DMS53 treated with DMSO at 0.1 percent for 48 hours (cell line): ENCODE data around the gene PRKAR2A.
"Not testable (repeated sequence)": the region's sequence is repeated elsewhere in the genome, so short reads cannot be mapped to it uniquely, and the experiment has no call there.

Source experiments
- DNase-seq: peaks from one replicate; lab custom pipeline; 2025; ENCODE audit not compliant: unreplicated experiment; lab: John Stamatoyannopoulos, UW

PRKAR2A gene

DNA sequence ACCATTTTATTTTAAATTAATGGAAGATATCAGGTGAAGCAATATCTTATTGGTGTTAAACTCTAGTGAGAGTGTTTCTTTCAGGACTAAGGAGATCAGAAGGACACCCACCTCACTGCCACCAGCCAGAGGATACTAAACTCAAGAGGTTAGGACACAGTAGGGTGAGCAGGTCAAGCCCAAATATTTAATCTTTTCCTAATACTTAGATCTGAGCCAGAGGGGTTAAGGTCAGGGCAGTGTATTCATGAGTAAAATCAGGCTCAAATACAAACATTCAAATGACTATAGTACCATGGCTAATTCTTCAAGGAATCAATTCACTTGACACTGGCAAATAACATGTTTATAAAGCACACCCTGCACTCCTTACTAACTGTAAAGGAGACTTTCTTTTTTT is 65.6 kb downstream of the PRKAR2A start:
- no peak for DNase-seq

GRCh38 chr3:48778565-48778964 is 69.1 kb downstream of the PRKAR2A start:
- DNase-seq = not testable (repeated sequence)

GRCh38 chr3:48776854-48777253 is 70.8 kb downstream of the PRKAR2A start:
- DNase-seq = no peak

GRCh38 chr3:48770192-48770502 is 77.5 kb downstream of the PRKAR2A start:
- no peak for DNase-seq

DNA sequence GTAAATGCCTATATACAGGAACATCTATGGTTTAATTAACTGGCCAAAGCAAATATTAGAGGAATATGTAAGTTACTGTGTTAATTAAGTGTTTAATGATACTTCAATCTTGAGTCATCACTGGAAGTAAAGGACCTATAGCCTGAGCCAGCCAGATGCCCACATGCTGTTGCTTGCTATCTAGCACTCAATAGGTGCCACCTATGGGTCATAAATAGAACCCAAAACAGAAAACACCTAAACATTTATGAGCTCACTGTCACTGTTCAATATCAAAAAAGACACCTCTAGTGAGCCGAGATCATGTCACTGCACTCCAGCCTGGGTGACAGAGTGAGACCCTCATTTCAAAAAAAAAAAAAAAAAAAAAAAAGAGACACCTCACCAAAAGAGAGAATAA is 82.3 kb downstream of the PRKAR2A start:
- no peak for DNase-seq

DNA sequence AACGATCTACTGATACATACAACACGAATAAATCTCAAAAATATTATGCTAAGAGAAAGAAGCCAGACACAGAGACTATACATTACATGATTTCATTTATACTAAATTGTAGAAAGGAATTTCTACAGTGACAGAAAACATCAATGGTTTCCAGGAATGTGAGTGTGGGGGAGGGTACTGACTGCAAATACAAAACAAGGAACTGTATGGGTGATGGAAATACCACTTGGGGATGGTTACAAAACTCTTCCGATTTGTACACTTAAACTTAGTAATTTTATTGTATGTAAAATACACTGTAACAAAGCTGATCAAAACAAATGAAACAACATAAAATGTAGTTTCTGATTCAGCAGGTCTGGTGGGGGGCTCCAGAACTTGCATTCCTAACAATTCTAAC is 84.9 kb downstream of the PRKAR2A start:
- DNase-seq = no peak

DNA sequence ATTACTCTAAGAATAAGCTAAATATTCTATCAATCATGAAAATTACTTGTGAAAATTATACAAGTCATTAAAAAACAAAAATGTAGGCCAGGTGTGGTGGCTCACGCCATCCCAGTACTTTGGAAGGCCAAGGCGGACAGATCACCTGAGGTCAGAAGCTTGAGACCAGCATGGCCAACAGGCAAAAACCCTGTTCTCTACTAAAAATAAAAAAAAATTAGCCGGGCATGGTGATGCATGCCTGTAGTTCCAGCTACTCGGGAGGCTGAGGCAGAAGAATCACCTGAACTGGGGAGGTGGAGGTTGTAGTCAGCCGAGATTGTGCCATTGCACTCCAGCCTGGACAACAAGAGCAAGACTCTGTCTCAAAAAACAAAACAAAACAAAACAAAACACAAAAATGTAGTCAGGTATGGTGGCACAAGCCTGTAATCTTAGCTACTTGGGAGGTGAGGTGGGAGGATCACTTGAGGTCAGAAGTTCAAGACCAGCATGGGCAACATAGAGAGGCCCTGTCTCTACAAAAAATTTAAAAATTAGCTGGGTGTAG is 87.6 kb downstream of the PRKAR2A start:
- DNase-seq = not testable (repeated sequence)

DNA sequence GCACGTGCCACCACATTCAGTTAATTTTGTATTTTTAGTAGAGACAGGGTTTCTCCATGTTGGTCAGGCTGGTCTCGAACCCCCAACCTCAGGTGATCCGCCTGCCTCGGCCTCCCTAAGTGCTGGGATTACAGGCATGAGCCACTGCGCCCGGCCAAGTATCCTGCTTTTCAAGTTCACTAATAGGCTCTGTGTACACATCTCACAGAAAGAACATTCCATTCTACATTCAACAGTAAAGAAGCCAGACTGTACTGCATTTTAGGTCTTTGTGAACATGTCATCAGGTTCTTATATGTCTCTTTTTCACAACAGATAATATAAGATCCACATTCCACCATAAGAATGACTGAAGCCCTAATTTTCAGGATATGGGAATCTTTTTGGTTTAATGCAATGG is 88.1 kb downstream of the PRKAR2A start:
- DNase-seq = not testable (repeated sequence)

DNA sequence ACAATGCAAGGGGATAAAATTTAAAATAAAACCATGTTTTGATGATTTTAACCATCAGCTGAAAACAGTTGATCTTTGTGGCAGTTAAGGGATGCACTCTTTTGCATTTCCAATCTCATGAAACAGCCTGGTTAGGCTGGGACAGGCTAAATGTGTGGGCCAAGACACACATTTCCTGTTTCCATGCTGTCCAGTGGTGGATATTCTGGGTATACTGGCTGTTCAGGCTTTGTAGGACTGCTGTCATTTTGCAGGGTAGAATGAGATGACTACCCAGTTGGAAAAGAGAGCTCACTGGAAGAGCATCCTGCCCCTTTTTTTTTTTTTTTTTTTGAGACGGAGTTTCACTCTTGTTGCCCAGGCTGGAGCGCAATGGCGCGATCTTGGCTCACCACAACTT is 88.6 kb downstream of the PRKAR2A start:
- no peak for DNase-seq

DNA sequence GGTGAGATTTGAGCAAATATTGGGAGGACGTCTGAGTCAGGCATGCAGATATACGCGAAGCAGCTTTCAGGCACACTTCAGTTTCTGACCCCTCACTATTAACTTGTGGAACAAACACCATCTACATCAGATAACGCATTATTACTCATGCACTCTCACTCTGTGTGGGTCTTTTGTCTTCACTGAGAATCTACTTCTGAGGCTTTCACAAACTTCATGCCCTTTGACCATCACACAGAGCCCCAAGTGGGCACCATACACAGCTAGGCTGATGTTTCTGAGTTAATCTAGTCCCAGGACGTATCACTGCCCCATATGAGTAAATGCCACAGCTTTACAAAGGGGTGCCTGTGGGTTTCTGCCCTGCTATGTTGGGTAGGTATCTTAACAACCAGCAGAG is 91.0 kb downstream of the PRKAR2A start:
- DNase-seq = no peak

- no peak for DNase-seq
These were observed 96.8 kb downstream of the PRKAR2A start for GRCh38 chr3:48750856-48751255.

DNA sequence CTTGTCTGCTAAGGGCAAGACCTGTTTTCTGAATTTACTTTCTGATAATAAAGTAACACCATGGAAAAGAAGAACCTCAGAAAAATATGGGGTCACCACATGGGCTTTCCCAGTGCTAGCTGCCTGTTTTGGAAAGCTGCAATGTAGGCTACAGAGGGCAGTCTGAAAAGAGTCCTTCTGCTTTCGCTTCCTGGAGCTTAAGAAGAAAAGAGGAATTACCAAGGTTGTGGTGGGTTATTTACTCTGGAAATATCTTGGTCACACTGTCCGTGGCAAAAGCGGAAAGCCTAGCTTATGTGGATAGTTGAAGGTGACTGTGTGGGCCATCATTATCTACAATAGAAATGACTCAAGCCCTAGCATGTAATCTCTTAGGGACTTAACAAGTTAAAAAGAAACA is 98.9 kb downstream of the PRKAR2A start:
- DNase-seq = no peak

DNA sequence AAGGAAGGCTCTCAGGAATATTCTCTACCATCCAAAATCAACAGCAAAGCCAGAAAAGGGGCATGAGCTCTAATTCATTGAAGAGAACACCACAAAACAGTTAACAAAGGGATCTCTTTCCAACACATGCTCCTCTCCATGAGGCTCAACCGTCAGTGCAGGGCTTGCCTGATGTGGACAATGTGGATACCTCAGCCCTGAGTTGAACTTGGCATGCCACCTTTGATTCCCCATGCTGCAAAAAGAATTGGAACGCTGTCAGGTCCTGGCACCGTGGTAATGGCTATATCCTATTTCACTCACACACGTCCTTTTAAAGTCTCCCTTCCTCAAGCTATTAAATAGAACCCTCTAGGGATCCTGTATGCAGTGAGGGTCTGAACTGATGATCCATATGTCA is 100.0 kb downstream of the PRKAR2A start:
- DNase-seq = no peak

DNA sequence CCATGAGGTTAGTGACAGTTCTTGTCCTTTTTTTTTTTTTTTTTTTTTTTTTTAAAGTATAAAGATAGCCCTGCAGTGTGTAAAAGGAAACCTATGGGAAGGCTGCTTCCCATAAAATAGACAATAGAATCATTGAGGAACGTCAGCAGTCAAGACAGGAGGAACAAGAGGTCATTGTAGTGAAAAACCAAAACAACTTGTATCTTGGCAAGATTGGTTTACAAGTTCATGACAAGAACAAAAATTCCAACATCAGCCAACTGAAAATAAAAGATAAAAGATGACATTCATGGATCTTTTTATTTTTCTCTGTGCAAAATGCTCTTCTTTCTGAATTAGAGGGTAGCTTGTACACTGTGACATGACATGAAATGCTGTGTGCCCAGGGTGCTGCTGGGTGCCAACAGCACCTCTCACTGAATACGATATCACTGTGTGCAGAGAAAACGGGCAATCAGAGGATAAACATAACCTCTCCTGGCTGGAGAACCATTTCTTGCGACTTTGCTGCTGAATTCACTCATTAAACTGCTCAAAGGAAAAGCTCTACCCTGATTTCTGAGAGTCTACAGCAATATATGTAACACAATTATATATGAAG is 100.6 kb downstream of the PRKAR2A start:
- no peak for DNase-seq

- no peak for DNase-seq
These were observed 103.9 kb downstream of the PRKAR2A start for GRCh38 chr3:48743773-48744172.

GRCh38 chr3:48741226-48741625 is 106.4 kb downstream of the PRKAR2A start:
- DNase-seq = not testable (repeated sequence)

DNA sequence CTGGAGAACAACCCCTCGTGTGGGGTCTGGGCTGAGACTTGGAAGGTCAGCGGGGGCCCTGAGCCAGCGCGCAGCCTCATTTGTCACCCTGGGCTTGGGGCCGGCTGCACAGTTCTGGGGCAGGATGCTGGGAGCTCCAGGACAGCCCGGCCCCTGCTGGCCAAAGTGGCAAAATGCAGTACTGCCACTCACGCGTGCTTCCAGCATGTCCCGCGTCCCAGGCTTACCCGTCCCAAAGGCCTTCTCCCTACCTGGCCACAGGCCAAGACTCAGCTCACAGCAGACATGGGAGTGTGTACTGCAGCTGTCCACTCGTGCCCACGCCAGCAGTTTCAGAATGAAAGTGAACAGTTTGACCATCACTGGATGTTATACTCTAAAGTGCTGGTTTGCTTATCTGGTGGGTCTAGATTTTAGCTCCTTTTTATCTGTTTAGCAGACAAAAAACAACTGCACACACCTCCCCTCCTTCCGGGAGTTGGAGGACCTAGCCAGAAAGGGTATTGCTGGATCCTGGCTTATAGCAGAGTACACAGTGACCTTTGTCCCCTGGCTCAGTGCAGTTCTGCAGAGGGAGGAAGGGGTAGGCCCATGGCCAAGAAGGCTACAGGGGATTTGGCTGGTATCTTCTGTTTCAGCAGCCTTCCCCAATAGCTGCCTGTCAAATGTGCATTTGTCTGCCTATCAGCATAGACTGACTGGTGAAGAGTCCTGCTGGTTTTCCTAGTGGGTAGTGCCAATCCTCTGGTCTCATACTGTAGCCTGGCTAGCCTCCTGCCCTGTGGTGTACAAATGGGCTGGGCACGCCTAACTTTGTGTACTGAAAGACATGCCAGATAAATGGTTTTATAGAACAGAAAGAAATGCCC is 107.5 kb downstream of the PRKAR2A start:
- peak; percentile 24 for DNase-seq

DNA sequence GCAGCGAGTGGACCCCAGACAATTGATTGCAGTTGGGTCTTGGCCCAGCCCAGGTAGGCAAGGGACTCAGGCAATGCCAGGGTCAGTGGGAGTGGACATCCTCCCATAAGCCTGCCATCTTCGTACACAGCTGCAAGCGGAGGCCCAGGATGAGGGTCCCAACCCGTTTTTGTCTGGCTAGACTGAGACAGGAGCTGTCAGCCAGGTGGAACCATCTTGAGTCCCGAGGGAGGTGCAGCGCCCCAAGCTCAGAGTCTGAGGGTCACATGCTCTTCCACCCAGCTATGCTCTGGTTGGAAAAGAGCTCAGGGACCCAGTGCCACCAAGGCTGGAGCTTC is 108.1 kb downstream of the PRKAR2A start:
- no peak for DNase-seq

DNA sequence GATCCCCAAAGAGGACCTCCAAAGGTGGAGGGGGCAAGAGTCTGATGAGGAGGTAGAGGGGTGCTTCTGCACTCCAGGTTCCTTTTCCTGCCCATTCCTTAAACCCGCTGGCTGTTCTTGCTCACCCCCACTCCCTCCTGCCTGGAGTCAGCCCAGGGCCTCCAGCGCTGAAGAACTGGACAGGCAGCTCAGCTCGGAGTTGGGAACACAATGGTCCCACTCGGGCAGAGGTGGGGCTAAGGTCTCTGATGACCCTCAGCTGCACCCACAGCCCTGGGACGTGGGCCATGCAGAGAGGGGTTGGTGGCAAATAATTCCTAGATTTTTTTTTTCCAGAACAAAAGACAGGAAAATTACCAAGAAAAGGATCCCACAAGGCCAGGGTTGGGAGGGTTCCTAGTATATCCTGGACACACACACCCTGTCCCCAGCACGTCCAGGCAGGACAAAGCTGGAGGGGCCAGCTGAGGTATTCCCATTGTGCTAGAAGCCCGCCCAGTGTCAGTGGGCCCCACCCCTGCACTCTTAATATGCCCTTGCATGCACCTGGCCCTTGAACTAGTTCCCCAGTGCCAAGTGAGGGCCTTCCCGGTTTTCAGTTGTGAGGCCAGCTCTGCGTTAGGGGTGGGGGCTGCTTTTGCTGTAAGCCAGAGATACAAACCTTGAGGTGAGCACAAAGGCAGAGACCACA is 108.6 kb downstream of the PRKAR2A start:
- DNase-seq = no peak

DNA sequence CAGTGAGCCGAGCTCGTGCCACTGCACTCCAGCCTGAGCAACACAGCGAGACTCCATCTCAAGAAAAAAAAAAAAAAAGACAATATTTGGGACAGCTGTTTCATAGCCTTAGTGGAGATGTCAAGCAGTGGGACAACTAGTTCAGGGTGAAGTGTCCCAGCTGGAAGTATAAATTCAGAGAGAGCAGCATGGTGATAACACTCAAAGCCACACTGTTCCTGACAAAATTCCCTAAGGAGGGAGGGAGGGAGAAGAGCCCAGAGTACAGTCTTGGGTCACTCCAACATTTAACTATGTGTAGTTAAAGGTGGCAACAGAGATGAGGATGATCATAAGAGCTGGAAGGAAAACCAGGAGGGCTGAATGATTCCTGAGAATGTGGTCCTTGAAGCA is 109.5 kb downstream of the PRKAR2A start:
- no peak for DNase-seq

- not testable (repeated sequence) for DNase-seq
These were observed 112.5 kb downstream of the PRKAR2A start for GRCh38 chr3:48735075-48735767.
